Sigmoid colon (tissue), 4 donors: Measurements from ENCODE around the gene SEPTIN6.

Source experiments
- CTCF ChIP-seq, 4 experiments: fragments of 450-650 bp in 3 of 4; fragments of 200-600 bp in 1 of 4; IDR thresholded peaks; one replicate each; pipeline ENCODE4 v1.5.1; 2016 to 2019; ENCODE audit warnings: antibody characterized with exemption in 4 of 4, mild to moderate bottlenecking in 3 of 4, moderate library complexity in 2 of 4
- EP300 ChIP-seq, 4 donors: sonication (generic); formaldehyde crosslinking; IDR thresholded peaks; one replicate each; pipeline ENCODE4 v1.6.1; 2017; ENCODE audit warnings: antibody characterized with exemption in 4 of 4
- POLR2A ChIP-seq, 2 donors: fragments of 450-650 bp; IDR thresholded peaks; one replicate each; pipeline ENCODE4 v1.6.1; 2016; ENCODE audit warnings: antibody characterized with exemption in 2 of 2, mild to moderate bottlenecking in 2 of 2, moderate library complexity in 2 of 2

- TF ChIP-seq CTCF (IDR thresholded peaks at IDR 0.05): peak; percentile 23 to 47 (median 36)
- TF ChIP-seq POLR2A (IDR thresholded peaks at IDR 0.05): no peak
- TF ChIP-seq EP300 (IDR thresholded peaks at IDR 0.05): no peak
These were observed 36.6 kb upstream of the SEPTIN6 start for GRCh38 chrX:119729408-119730201.
